ENCODE measurements around the gene NAT8L.

NAT8L gene

GRCh38 chr4:2058264-2059045 lies 672 bp upstream of the NAT8L start:
- DNase-seq, result no peak
- H3K27ac Mint-ChIP-seq, result no peak overlapping the region
- H3K27me3 Mint-ChIP-seq, result peaks cover 55% of the 10 kb centered on the region
- H3K4me1 Mint-ChIP-seq, result no peaks in the 10 kb centered on the region
- peak; percentile 27 for ATAC-seq
- H3K4me3 Mint-ChIP-seq, result peak overlapping the region in 1 of 2 donors; percentile 39
- H3K9me3 Mint-ChIP-seq, result no peaks in the 10 kb centered on the region

- ATAC-seq (peak; percentile 38), DNase-seq (no peak)
- no peaks in the 10 kb centered on the region for H3K9me3 Mint-ChIP-seq
- no peak overlapping the region for H3K27ac Mint-ChIP-seq
- H3K4me3 Mint-ChIP-seq, result peak overlapping the region in 1 of 2 donors; percentile 21
- peaks cover 44% of the 10 kb centered on the region for H3K27me3 Mint-ChIP-seq
- H3K4me1 Mint-ChIP-seq, result no peaks in the 10 kb centered on the region
These were observed 837 bp downstream of the NAT8L start for GRCh38 chr4:2059726-2060602.

DNA sequence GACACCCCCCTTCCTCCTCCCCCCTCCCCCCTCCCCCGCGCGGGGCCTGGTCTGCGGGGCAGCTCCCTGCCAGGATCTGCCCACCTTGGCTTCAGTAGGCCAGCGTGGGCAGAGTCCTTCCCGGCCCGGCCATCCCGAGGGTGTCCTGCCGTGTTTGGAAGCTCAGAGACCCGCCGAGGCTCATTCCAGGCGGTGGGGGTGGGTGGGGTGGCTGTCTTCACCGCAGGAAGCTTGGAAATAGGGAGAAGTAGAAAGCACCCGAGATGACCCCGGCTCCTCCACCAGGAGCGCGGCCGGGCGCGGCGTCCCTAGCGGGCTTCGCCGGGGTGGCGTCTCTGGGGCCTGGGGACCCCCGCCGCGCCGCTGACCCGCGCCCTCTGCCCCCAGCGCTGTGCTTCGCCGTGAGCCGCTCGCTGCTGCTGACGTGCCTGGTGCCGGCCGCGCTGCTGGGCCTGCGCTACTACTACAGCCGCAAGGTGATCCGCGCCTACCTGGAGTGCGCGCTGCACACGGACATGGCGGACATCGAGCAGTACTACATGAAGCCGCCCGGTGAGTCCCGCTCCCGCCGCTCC lies 1.6 kb downstream of the NAT8L start:
- Mint-ChIP-seq H3K4me1 (no peaks in the 10 kb centered on the region), H3K27me3 (peaks cover 37% of the 10 kb centered on the region), H3K4me3 (no peak overlapping the region), H3K27ac (no peak overlapping the region), H3K9me3 (no peaks in the 10 kb centered on the region)
- ATAC-seq, result peak; percentile 4
- DNase-seq, result no peak

- ATAC-seq (peak; percentile 11), DNase-seq (no peak)
- Mint-ChIP-seq H3K4me3 (no peak overlapping the region), H3K27me3 (peaks cover 29% of the 10 kb centered on the region), H3K4me1 (no peaks in the 10 kb centered on the region), H3K9me3 (no peaks in the 10 kb centered on the region), H3K27ac (no peak overlapping the region)
These were observed 2.3 kb downstream of the NAT8L start for GRCh38 chr4:2061186-2062131.

DNA sequence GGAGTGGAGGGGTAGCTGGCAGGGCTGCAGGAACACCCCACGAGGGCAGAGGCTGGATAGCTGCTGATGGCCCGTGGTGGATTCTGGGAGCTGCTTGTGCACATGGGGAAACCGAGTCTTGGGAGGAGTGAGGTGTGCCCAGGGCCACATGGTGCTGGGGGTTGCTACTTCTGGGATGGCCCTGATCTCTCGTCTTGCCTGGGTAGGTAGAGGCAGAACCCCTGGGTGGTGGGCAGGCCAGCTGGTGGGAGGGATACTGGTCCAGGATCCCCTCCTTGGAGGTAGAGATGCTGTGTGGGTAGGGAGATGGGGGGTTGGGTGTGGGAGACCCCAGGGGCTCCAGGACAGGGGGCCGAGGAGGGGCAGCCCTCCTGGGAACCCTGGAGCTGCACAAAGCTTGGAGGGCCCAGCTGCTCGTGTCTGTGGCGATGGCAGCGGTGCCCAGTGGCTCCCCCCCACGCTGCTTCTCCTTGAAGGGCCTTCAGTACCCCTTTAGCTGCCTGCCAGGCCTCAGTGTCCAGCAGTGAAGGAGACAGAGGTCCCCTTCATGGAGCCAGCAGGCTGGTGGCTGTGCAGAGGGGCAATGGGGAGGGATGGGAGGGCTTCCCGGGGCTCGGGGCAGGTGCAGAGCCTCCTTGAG lies 3.2 kb downstream of the NAT8L start:
- ATAC-seq, result no peak
- no peaks in the 10 kb centered on the region for H3K9me3 Mint-ChIP-seq
- no peak for DNase-seq
- H3K4me3 Mint-ChIP-seq, result no peak overlapping the region
- no peaks in the 10 kb centered on the region for H3K4me1 Mint-ChIP-seq
- peaks cover 21% of the 10 kb centered on the region for H3K27me3 Mint-ChIP-seq
- H3K27ac Mint-ChIP-seq, result no peak overlapping the region

GRCh38 chr4:2062808-2063524 lies 3.8 kb downstream of the NAT8L start:
- ATAC-seq (no peak), DNase-seq (no peak)
- Mint-ChIP-seq H3K9me3 (no peaks in the 10 kb centered on the region), H3K27me3 (peaks cover 14% of the 10 kb centered on the region), H3K4me3 (no peak overlapping the region), H3K27ac (no peak overlapping the region), H3K4me1 (no peaks in the 10 kb centered on the region)

GRCh38 chr4:2063557-2064275 lies 4.6 kb downstream of the NAT8L start:
- Mint-ChIP-seq H3K9me3 (no peaks in the 10 kb centered on the region), H3K27me3 (peaks cover 13% of the 10 kb centered on the region), H3K27ac (no peak overlapping the region), H3K4me1 (no peaks in the 10 kb centered on the region), H3K4me3 (no peak overlapping the region)
- ATAC-seq (no peak), DNase-seq (no peak)

- H3K4me1 Mint-ChIP-seq, result no peaks in the 10 kb centered on the region
- DNase-seq (no peak), ATAC-seq (peak; percentile 16)
- no peak overlapping the region for H3K27ac Mint-ChIP-seq
- H3K9me3 Mint-ChIP-seq, result no peaks in the 10 kb centered on the region
- peaks cover 13% of the 10 kb centered on the region for H3K27me3 Mint-ChIP-seq
- H3K4me3 Mint-ChIP-seq, result no peak overlapping the region
These were observed 5.3 kb downstream of the NAT8L start for GRCh38 chr4:2064276-2064991.

GRCh38 chr4:2065106-2065930 lies 6.2 kb downstream of the NAT8L start:
- Mint-ChIP-seq H3K9me3 (no peaks in the 10 kb centered on the region), H3K4me3 (no peak overlapping the region), H3K4me1 (no peaks in the 10 kb centered on the region), H3K27ac (no peak overlapping the region), H3K27me3 (peaks cover 13% of the 10 kb centered on the region)
- ATAC-seq, result no peak
- no peak for DNase-seq

DNA sequence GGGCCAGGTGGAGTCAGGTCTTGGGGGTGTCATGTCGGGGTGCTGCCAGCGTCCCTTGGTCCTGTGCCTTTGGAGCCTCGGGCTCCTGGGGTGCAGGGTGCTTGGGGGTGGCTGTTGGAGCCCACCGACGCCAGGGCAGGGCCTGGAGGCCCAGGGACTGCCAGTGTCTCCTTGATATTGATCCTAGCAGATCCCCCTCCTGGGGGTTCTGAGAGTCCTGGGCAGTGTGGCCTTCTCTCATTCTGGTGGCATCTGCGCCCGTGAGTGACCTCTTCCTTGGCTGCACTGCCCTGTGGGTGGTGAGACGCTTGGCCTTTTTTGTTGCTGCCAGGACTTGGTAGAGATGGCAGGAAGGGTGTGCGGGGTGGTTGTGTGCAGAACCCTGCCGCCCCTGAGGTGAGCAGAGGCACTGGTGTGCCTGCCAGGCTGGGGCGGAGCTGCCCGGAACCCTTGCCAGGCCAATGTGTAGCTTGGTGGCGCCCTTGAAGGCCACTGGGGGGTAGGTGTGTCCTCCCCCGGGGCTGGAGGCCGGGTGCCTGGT lies 7.0 kb downstream of the NAT8L start:
- no peaks in the 10 kb centered on the region for H3K4me1 Mint-ChIP-seq
- H3K27me3 Mint-ChIP-seq, result peaks cover 13% of the 10 kb centered on the region
- DNase-seq (no peak), ATAC-seq (no peak)
- no peaks in the 10 kb centered on the region for H3K9me3 Mint-ChIP-seq
- H3K27ac Mint-ChIP-seq, result no peak overlapping the region
- H3K4me3 Mint-ChIP-seq, result no peak overlapping the region

DNA sequence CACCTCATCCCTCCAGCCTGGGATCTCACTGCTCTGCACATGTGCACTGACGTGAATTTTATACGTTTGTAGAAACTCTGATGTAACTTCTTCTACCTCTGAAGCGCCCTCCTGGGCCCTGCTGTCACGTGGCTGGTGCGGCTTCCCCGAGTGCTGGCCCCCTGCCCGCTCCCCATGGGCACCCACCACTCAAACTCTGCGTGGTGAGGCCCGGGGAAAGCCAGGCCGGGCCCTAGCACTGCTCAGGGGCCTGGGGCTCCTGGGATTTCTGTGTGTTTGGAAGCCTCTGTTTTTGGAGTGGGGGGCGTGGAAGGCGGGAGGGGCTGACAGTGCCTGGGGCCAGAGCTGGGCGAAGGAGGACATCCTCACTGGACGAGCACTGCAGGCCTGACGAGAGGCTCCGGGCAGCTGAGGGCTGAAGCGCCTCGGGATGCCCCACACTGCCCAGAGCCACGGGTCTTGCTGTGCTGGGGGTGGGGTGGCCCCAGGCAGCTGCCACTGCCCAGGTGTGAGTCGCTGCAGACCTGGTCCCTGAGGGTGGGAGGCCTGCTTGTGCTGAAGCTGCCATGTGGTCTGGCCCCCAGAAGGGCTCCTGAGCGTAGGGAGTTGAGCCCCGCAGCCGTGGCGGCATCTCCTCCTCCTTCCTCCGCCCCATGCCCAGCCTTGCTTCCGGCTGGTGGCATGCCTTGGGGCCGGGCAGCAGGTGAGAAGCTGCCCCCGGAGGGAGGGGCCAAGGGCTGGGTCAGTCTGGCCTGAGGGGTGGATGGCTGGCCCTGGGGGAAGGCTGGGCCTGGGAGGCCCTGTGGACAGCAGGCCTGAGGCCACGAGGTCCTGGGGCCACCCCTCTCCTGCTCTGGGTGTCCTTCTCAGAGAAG lies 7.7 kb downstream of the NAT8L start:
- no peak for ATAC-seq
- no peaks in the 10 kb centered on the region for H3K9me3 Mint-ChIP-seq
- peaks cover 6% of the 10 kb centered on the region for H3K27me3 Mint-ChIP-seq
- H3K4me3 Mint-ChIP-seq, result no peak overlapping the region
- H3K27ac Mint-ChIP-seq, result no peak overlapping the region
- no peak for DNase-seq
- H3K4me1 Mint-ChIP-seq, result no peaks in the 10 kb centered on the region

Measured in stimulated activated naive CD8-positive, alpha-beta T cell treated with anti-CD3 and anti-CD28 coated beads, Interleukin-15, amount 100 ng/mL, for 72 hours (primary cell).